HepG2 (cell line): Measurements from ENCODE around the gene CSTPP1. TPM values are rescaled to one million over a fixed set of nuclear protein-coding genes. Genes with fewer than 3 reads are reported as not detected.

Experiments used
- ATAC-seq: fragments of 200-7000 bp; cut with Tn5 transposase; 3 replicates; pipeline ENCODE4 v1.9.1; 2020; ENCODE audit warnings: mild to moderate bottlenecking, moderate library complexity
- BruUV-seq: library from RNA; stranded (reverse); fragments of 400-500 nt; replicated peaks from 2 replicates; lab custom pipeline; 2021; lab: Mats Ljungman, UMichigan
- CTCF ChIA-PET: fragments of 300-600 bp; formaldehyde crosslinking; extraction: SDS; loops from one replicate; lab custom pipeline; 2021; ENCODE audit warnings: low total read pairs, inconsistent platforms, low intra/inter-chr PET ratio; lab: Yijun Ruan, JAX
- POLR2A ChIA-PET: fragments of 350-600 bp; sonication (Branson Sonifier 250); formaldehyde crosslinking; loops from one replicate; lab custom pipeline; 2020; ENCODE audit warnings: antibody characterized with exemption, inconsistent platforms; lab: Yijun Ruan, JAX
- DNase-seq: peaks from one replicate; pipeline ENCODE4 v3.0.0-alpha.2; 2015; ENCODE audit warnings: low spot score
- FAIRE-seq: peaks from 3 replicates; lab custom pipeline; 2011; peaks lifted over from hg19 to GRCh38; lab: Jason Lieb, UNC
- H2AFZ ChIP-seq: one replicate; pipeline ENCODE4 v1.6.1; 2011; ENCODE audit warnings: low read length, inconsistent platforms
- H3K27ac ChIP-seq: fragments of 300-600 bp; 3 replicates; pipeline ENCODE4 v1.8.0; 2011; ENCODE audit warnings: mixed run types, mild to moderate bottlenecking, mixed read lengths, low read length, inconsistent platforms; ENCODE audit not compliant: insufficient read depth; ENCODE audit errors: extremely low read length
- H3K27me3 ChIP-seq, 2 experiments: fragments of 200-600 bp in 1 of 2; 2 replicates in 1 of 2; 3 replicates in 1 of 2; pipeline versions ENCODE4 v1.6.0 to v1.8.0; 2011; ENCODE audit warnings: low read length in 2 of 2, mild to moderate bottlenecking in 2 of 2, moderate library complexity in 2 of 2, inconsistent platforms in 1 of 2; ENCODE audit not compliant: insufficient read depth in 2 of 2, control insufficient read depth in 1 of 2
- H3K36me3 ChIP-seq, 2 experiments: fragments of 200-600 bp in 1 of 2; replicated peaks in 1 of 2; 2 replicates in 1 of 2; 3 replicates in 1 of 2; pipeline versions ENCODE4 v1.5.1 to v1.8.0; 2011; ENCODE audit warnings: low read length in 2 of 2, inconsistent platforms in 1 of 2; ENCODE audit not compliant: insufficient read depth in 2 of 2, control insufficient read depth in 1 of 2
- H3K4me1 ChIP-seq: 2 replicates; pipeline ENCODE4 v1.5.1; 2012; ENCODE audit warnings: low read length, inconsistent platforms; ENCODE audit not compliant: insufficient read depth
- H3K4me2 ChIP-seq: 2 replicates; pipeline ENCODE4 v1.6.0; 2011; ENCODE audit warnings: low read depth, low read length, inconsistent platforms
- H3K4me3 ChIP-seq, 3 experiments: fragments of 200-600 bp in 1 of 3; sonication (generic), shearing (Covaris generic) in 1 of 3; replicated peaks in 1 of 3; 2 replicates each; pipeline ENCODE4 v1.5.1; 2011 to 2016; ENCODE audit warnings: low read length in 3 of 3, inconsistent platforms in 2 of 3, low read depth in 2 of 3, mild to moderate bottlenecking in 2 of 3, control low read depth in 1 of 3, mixed read lengths in 1 of 3; ENCODE audit not compliant: insufficient read depth in 1 of 3
- H3K79me2 ChIP-seq: one replicate; pipeline ENCODE4 v1.6.1; 2011; ENCODE audit warnings: low read length, inconsistent platforms; ENCODE audit not compliant: insufficient read depth
- H3K9ac ChIP-seq: 2 replicates; pipeline ENCODE4 v1.6.0; 2011; ENCODE audit warnings: mild to moderate bottlenecking, low read depth, low read length, inconsistent platforms; ENCODE audit not compliant: insufficient read depth
- H3K9me3 ChIP-seq: 2 replicates; pipeline ENCODE4 v1.5.1; 2012; ENCODE audit warnings: mild to moderate bottlenecking, low read length
- H4K20me1 ChIP-seq: 2 replicates; pipeline ENCODE4 v1.6.0; 2011; ENCODE audit warnings: inconsistent platforms, mild to moderate bottlenecking, low read length, moderate library complexity; ENCODE audit not compliant: insufficient read depth
- ATM ChIP-seq: fragments of 450-650 bp; IDR thresholded peaks from 2 replicates; pipeline ENCODE4 v1.7.1; 2017; ENCODE audit warnings: mild to moderate bottlenecking, borderline replicate concordance
- BORCS8-MEF2B ChIP-seq: sonication (generic); formaldehyde crosslinking; IDR thresholded peaks from 2 replicates; pipeline ENCODE4 v1.8.0; 2022; ENCODE audit warnings: mild to moderate bottlenecking, missing genetic modification reagents
- BRF2 ChIP-seq: sonication (generic); formaldehyde crosslinking; IDR thresholded peaks from 2 replicates; pipeline ENCODE4 v1.8.1; 2022; ENCODE audit warnings: mild to moderate bottlenecking, missing genetic modification reagents
- HMGXB4 ChIP-seq, 2 experiments: sonication (generic) in 1 of 2; formaldehyde crosslinking in 1 of 2; IDR thresholded peaks; 2 replicates each; pipeline versions ENCODE4 v1.4.0 to v1.6.1; 2018 to 2020; ENCODE audit warnings: missing genetic modification reagents in 2 of 2, borderline replicate concordance in 1 of 2, low read depth in 1 of 2, mild to moderate bottlenecking in 1 of 2, missing biosample characterization in 1 of 2
- RFX3 ChIP-seq: IDR thresholded peaks from 2 replicates; pipeline ENCODE4 v1.6.1; 2016; ENCODE audit warnings: missing biosample characterization, missing genetic modification reagents
- THRA ChIP-seq: sonication (generic); formaldehyde crosslinking; IDR thresholded peaks from 2 replicates; pipeline ENCODE4 v1.4.0; 2020; ENCODE audit warnings: missing genetic modification reagents, borderline replicate concordance
- ZBTB37 ChIP-seq: sonication (generic); formaldehyde crosslinking; IDR thresholded peaks from 2 replicates; pipeline ENCODE4 v1.4.0; 2020; ENCODE audit warnings: mild to moderate bottlenecking, missing genetic modification reagents
- ZFP36 ChIP-seq: fragments of 150-350 bp; IDR thresholded peaks from 2 replicates; pipeline ENCODE4 v1.6.1; 2018; ENCODE audit warnings: borderline replicate concordance, low read length, low read depth; ENCODE audit not compliant: partially characterized antibody
- ZNF136 ChIP-seq: sonication (generic); formaldehyde crosslinking; IDR thresholded peaks from 2 replicates; pipeline ENCODE4 v1.8.1; 2022; ENCODE audit warnings: low read depth, mild to moderate bottlenecking, moderate library complexity, missing genetic modification reagents
- ZNF350 ChIP-seq: sonication (generic); formaldehyde crosslinking; IDR thresholded peaks from 2 replicates; pipeline ENCODE4 v1.4.0; 2020; ENCODE audit warnings: mild to moderate bottlenecking, low read depth, missing genetic modification reagents, borderline replicate concordance
- ZNF615 ChIP-seq: sonication (generic); formaldehyde crosslinking; IDR thresholded peaks from 2 replicates; pipeline ENCODE4 v1.5.0; 2020; ENCODE audit warnings: mild to moderate bottlenecking, missing genetic modification reagents, borderline replicate concordance
- WGBS: methylation state at CpG from one replicate; pipeline ENCODE4 v1.1.6; 2017; ENCODE audit warnings: low lambda C conversion rate; 5-methylcytosine and 5-hydroxymethylcytosine counted together
- in situ Hi-C: cut with HindIII; loops from 2 replicates; pipeline ENCODE4 v1.10.0; 2017; ENCODE audit warnings: low pct_unique_long_range_greater_than_20kb; ENCODE audit not compliant: extremely low pct_ligation_motif_present
- intact Hi-C: fragments of 100-400 bp; cut with micrococcal nuclease; formaldehyde crosslinking; loops from one replicate; pipeline ENCODE4 v1.10.0; 2022; ENCODE audit not compliant: unreplicated experiment
- polyA plus RNA-seq, 8 experiments: library from polyadenylated mRNA; depleted of rRNA in 3 of 8; stranded (reverse) in 7 of 8; unstranded in 1 of 8; fragments of >200 nt; fragmentation: Illumina TruSeq in 4 of 8; extraction: Trizol in 4 of 8; gene quantifications; 2 replicates each; pipeline versions ENCODE4 v1.2.1 to v1.2.3, GENCODE V29; 2011 to 2016; ENCODE audit warnings: low read depth in 4 of 8, missing spikeins in 1 of 8, mixed read lengths in 1 of 8; ENCODE audit not compliant: insufficient read depth in 1 of 8
- total RNA-seq, 5 experiments: library from RNA; depleted of rRNA; stranded (reverse); fragments of >200 nt; fragmentation: Illumina TruSeq; extraction: Trizol; gene quantifications; 2 replicates each; pipeline ENCODE4 v1.2.3, GENCODE V29; 2016; ENCODE audit warnings: low read depth in 1 of 5
- TF ChIP-seq, protein P1 (sequence below): sonication (generic); formaldehyde crosslinking; IDR thresholded peaks from 2 replicates; pipeline ENCODE4 v1.5.1; 2020; ENCODE audit warnings: mild to moderate bottlenecking, moderate library complexity, missing genetic modification reagents
- TF ChIP-seq, protein P2 (sequence below): sonication (generic); formaldehyde crosslinking; IDR thresholded peaks from 2 replicates; pipeline ENCODE4 v1.8.0; 2022; ENCODE audit warnings: missing genetic modification reagents, mild to moderate bottlenecking, inconsistent platforms, borderline replicate concordance

CSTPP1 gene
- total and polyA plus RNA-seq, 2 of the 13 experiments (the other 11 are each of a cell fraction or from before 2014, with no cell fraction given) = 12.3 to 14.6 TPM

DNA sequence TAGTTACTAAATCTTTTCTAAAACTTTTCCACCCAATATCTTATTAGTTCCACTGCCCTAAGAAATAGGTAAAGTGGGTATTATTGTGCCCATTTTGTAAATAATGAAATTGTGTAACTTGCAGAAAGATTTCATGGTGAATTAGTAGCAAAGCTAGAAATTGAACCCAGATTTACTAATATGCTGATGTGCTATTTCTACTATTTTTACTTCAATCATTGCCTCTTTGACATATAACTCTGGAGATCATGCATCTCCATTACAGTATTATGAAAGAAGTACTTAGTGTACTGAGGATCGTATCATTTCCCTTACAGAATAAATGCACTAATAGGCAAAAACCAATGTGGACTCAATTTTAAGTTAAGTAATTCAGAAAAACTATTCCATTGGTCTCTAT lies 119.0 kb downstream of the CSTPP1 start (continued):
- no peak for TF ChIP-seq BORCS8-MEF2B
- TF ChIP-seq HMGXB4 (CRISPR knock-in tag; IDR thresholded peaks at IDR 0.05; ENCODE audit: borderline replicate concordance in 1 of 2, low read depth in 1 of 2) = no peak
- no peak for TF ChIP-seq ATM
- no peak for TF ChIP-seq ZNF350 (CRISPR knock-in tag)
- TF ChIP-seq ZBTB37 = no peak

DNA sequence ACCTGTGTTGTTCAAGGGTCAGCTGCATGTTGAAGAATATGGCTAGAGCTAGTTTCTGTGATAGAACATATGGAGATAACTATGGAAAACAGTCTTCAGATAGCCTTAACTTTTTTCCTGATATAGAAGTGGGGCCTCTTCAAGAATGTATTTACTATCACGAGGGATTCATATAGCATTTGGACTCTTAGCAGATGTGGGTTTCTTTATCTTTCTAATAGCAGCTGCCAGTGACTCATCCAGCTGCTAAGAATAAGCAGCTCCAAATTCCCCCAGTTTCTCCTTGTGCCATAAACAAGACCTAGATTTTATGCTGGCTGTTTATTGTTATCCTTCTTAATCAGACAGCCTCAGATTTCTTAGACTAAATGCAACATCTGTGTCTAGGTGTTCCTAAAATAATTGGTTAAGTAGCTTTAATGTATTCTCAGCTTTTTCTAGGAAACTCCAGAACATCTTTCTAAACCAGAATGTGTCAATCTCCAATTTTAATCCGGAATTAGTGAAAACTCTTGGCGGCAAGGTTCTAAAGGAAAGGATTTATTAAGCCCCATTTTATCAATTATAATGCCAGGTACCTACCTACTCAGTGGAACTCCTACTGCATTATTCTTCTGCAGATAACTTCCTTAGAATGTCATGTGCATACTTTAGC lies 119.8 kb downstream of the CSTPP1 start:
- DNase-seq = no peak
- POLR2A ChIA-PET = no interaction called here
- intact Hi-C loops = no loop called here
- no peak for TF ChIP-seq BRF2
- no peak for TF ChIP-seq RFX3 (CRISPR knock-in tag)
- no peak for TF ChIP-seq ZNF136 (CRISPR knock-in tag)
- no peak for TF ChIP-seq THRA (CRISPR knock-in tag)
- no peak for TF ChIP-seq ZFP36
- no peak for TF ChIP-seq ZNF615
- TF ChIP-seq, protein P1, sequence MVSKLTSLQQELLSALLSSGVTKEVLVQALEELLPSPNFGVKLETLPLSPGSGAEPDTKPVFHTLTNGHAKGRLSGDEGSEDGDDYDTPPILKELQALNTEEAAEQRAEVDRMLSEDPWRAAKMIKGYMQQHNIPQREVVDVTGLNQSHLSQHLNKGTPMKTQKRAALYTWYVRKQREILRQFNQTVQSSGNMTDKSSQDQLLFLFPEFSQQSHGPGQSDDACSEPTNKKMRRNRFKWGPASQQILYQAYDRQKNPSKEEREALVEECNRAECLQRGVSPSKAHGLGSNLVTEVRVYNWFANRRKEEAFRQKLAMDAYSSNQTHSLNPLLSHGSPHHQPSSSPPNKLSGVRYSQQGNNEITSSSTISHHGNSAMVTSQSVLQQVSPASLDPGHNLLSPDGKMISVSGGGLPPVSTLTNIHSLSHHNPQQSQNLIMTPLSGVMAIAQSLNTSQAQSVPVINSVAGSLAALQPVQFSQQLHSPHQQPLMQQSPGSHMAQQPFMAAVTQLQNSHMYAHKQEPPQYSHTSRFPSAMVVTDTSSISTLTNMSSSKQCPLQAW (CRISPR knock-in tag) = no peak
- TF ChIP-seq, protein P2, sequence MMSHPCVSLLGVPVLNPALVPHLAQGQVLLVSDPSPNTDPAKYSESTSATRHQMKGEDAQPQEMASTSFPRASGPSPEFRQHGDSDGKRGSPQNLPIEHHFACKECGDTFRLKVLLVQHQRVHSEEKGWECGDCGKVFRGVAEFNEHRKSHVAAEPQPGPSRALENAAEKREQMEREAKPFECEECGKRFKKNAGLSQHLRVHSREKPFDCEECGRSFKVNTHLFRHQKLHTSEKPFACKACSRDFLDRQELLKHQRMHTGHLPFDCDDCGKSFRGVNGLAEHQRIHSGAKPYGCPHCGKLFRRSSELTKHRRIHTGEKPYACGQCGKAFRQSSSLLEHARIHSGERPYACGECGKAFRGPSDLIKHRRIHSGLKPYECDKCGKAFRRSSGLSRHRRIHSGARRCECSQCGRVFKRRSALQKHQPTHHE = no peak

More for the DNA sequence above, 119.8 kb downstream of the CSTPP1 start:
- 0 out of 5 replicates have a peak, but pooled peaks cover 0 to 1% of the 10 kb centered on the region in 2 experiments for H3K36me3 ChIP-seq
- CTCF ChIA-PET = no interaction called here
- BruUV-seq = no TSS peak
- H3K27me3 ChIP-seq = no peaks in the 10 kb centered on the region
- in situ Hi-C loops = no loop called here
- H4K20me1 ChIP-seq = no peaks in the 10 kb centered on the region
- H3K4me1 ChIP-seq = peaks cover 11% of the 10 kb centered on the region
- H3K4me3 ChIP-seq = no peak overlapping the region
- ATAC-seq = no peak
- no peak overlapping the region for H3K27ac ChIP-seq
- no peak overlapping the region for H3K9ac ChIP-seq
- H3K79me2 ChIP-seq = no peaks in the 10 kb centered on the region
- no peak overlapping the region for H3K4me2 ChIP-seq
- H3K9me3 ChIP-seq = no peaks in the 10 kb centered on the region
- WGBS = 84% methylated on average over 3 of the region's 3 CpGs
- no peak overlapping the region for H2AFZ ChIP-seq
- no peak for FAIRE-seq
